Spleen (tissue), 7 donors: ENCODE data around the gene PXMP2.

Experiments
- POLR2AphosphoS5 ChIP-seq, 3 donors: sonication (generic); formaldehyde crosslinking; IDR thresholded peaks; one replicate each; pipeline ENCODE4 v1.5.1; 2017; ENCODE audit warnings: antibody characterized with exemption in 3 of 3
- TF ChIP-seq, protein P1 (sequence below), 11 experiments: fragments of 200-600 bp in 7 of 11; fragments of 450-650 bp in 4 of 11; sonication (generic) in 4 of 11; IDR thresholded peaks in 8 of 11; conservative IDR thresholded peaks in 3 of 11; 1 replicate in 7 of 11; 2 replicates in 4 of 11; pipeline versions ENCODE4 v1.4.0 to v1.8.0; 2016 to 2021; ENCODE audit warnings: antibody characterized with exemption in 11 of 11, inconsistent platforms in 4 of 11, mild to moderate bottlenecking in 1 of 11
- donor health status: DM: no; HTN: no; CAD: no; lungs with moderate emphysema.
- donor health status: DM: no; HTN: no; CAD: no.
- donor health status: DM: no; HTN: no; CAD: no.

DNA sequence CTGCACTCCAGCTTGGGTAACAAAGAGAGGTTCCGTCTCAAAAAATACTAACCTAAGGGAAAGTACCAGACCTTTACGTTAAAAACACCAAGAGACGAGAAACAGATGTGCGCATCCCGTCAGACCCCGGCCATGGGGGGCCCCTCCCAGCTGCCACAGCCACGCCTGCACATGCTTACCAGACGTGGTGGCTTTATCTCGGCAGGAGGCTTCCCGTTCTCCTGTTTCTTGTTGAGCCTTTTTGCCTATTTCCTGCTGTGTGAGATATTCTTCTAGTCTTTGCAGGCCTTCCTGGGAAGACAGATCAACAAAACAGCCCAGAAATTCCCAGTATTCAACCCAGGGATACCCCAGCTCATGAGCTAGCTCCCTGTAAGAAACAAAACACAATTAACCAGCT is 46.8 kb downstream of the PXMP2 start:
- TF ChIP-seq POLR2AphosphoS5 (IDR thresholded peaks at IDR 0.05), result no peak
- TF ChIP-seq, protein P1, sequence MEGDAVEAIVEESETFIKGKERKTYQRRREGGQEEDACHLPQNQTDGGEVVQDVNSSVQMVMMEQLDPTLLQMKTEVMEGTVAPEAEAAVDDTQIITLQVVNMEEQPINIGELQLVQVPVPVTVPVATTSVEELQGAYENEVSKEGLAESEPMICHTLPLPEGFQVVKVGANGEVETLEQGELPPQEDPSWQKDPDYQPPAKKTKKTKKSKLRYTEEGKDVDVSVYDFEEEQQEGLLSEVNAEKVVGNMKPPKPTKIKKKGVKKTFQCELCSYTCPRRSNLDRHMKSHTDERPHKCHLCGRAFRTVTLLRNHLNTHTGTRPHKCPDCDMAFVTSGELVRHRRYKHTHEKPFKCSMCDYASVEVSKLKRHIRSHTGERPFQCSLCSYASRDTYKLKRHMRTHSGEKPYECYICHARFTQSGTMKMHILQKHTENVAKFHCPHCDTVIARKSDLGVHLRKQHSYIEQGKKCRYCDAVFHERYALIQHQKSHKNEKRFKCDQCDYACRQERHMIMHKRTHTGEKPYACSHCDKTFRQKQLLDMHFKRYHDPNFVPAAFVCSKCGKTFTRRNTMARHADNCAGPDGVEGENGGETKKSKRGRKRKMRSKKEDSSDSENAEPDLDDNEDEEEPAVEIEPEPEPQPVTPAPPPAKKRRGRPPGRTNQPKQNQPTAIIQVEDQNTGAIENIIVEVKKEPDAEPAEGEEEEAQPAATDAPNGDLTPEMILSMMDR (IDR thresholded peaks at IDR 0.05 in 8 of 11, conservative IDR thresholded peaks at IDR 0.05 in 3 of 11), result no peak
